Measurements from ENCODE around the gene CRTAC1.
A peak's percentile ranks its signal among the peaks of the same experiment; 100 is the strongest.

Gene CRTAC1

DNA sequence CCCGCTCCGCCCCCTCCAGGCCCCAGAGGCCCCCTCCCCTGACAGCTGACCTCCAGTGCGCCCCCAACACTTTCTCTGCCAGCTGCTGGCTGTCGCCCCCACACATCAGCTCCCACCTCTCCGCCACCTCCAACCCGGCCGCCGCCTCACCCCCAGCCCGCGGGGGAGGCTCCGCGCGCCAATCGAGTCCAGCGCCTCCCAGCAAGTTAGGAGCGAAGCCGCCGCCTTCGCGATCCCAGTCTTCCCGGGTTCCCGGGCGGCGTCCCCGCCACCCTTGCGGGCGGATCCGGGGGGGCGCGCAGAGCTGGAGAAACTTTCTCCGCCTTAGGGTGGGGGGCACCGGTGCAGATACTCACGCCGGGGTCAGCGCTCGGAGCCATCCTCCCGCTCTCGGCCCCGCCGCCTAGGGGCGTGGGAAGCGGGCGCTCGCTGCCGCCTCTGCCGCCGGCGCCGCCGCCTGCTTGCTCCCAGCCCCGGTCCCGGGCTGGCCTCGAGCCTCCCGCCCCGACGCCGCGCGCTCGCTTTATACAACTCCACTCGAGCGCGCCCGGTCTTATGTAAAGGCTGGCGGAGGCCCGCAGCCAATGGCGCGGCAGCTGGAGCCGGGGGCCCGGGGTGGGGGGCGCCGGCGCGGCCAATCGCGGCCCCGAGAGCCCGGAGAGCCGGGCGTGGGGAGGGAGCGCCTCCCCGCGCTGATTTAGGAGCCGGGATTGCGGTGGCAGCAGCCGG, at the start of gene CRTAC1:
TSS of gene CRTAC1 (minus strand) at position 529 of the 729 bp plus-strand sequence. CDS start at position 380, 149 bp downstream.
- TF ChIP-seq CTCF (conservative IDR thresholded peaks at IDR 0.05; ENCODE audit: low read depth, low read length), result no peak
- no peak for DNase-seq (ENCODE audit: low read depth)
- no peak within 1 kb of the TSS for H3K4me3 ChIP-seq (ENCODE audit: low read depth, low read length)

DNA sequence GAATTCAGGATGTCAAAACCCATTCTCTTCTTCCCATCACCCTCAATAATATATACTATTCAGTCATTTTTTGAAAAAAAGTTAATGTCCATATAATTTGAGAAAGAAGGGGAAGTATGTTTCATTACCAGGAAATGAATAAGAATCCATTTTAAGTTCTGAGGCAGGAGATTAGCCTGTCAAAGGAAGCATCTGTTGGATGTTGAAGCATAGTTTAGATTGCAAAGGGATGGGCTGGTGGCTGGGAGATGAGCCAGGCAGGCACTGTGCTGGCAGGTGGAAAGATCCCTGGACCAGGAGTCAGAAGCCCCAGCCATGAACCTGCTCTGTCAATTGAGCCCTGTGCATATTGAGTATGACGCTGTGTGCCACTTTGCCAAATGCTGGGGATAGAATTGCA, 48.4 kb upstream of the CRTAC1 start:
- TF ChIP-seq CTCF (conservative IDR thresholded peaks at IDR 0.05; ENCODE audit: low read depth, low read length), result no peak
- no peak overlapping the region for H3K4me3 ChIP-seq (ENCODE audit: low read depth, low read length)
- DNase-seq (ENCODE audit: low read depth), result no peak

- TF ChIP-seq CTCF (conservative IDR thresholded peaks at IDR 0.05; ENCODE audit: low read depth, low read length), result no peak
- no peak overlapping the region for H3K4me3 ChIP-seq (ENCODE audit: low read depth, low read length)
- no peak for DNase-seq (ENCODE audit: low read depth)
Observed at GRCh38 chr10:98077223-98077622, 46.8 kb upstream of the CRTAC1 start.

DNA sequence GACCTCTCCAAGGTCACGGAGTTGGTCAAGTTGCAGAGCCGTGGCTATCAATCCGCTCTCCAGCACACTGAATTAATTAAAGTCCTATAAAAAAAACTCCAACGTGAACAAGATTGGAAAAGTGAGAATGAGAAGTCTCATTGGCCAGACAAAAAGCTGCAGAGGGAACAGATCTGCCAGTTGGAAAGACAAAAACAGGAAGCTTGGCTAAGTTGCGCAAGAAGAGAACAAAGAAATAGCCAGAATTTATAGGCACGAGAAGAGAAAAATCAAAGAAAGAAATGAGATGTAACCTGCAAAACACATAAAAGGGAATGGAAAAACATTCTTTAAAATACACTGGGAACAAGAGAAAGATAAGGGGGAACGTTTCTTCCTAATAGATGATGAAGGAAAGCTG, 45.7 kb upstream of the CRTAC1 start:
- H3K4me3 ChIP-seq (ENCODE audit: low read depth, low read length), result no peak overlapping the region
- no peak for TF ChIP-seq CTCF (conservative IDR thresholded peaks at IDR 0.05; ENCODE audit: low read depth, low read length)
- DNase-seq (ENCODE audit: low read depth), result no peak

DNA sequence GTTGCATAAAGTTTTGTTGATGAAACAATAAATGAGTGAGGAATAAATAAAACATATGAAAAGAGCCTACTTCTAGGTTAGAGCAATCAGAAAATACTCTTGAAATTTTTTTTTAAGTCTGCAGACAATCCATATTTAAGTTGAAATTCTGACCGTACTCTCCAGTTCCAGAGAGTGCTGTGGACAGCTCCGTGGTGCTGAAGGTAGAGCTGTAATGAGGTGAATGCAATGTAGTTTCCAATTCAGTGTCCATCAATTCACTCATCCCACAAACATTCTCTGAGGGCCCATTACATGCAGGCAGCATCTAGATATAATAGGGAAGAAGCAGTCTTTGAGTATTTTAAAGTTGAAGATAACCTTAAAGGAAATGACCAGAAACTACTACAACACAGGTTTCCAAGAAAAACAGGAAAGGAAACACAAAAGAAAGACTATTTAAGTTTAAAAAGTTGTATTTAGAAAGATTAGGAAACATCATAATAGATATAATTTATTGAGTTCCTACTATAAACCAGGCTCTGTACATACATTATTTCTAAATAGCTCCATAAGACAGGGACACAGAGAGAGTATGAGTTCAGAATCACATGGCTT, 44.0 kb upstream of the CRTAC1 start:
- no peak overlapping the region for H3K4me3 ChIP-seq (ENCODE audit: low read depth, low read length)
- DNase-seq (ENCODE audit: low read depth), result peak; percentile 43
- no peak for TF ChIP-seq CTCF (conservative IDR thresholded peaks at IDR 0.05; ENCODE audit: low read depth, low read length)

GRCh38 chr10:98067165-98067564, 36.7 kb upstream of the CRTAC1 start:
- TF ChIP-seq CTCF (conservative IDR thresholded peaks at IDR 0.05; ENCODE audit: low read depth, low read length), result no peak
- DNase-seq (ENCODE audit: low read depth), result no peak
- no peak overlapping the region for H3K4me3 ChIP-seq (ENCODE audit: low read depth, low read length)

DNA sequence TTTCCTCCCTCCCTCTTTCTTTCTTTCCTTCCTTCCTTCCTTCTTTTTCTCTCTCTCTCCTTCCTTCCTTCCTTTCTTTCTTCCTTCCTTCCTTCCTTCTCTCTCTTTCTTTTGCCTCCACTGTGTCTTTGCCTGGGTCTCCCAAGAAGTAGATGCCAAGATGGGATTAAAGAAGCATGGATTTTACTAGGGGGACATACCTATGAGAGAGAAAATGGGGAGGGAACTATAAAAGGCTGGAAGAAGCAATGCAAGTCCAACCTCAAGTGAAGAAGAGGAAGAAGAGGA, 33.3 kb upstream of the CRTAC1 start:
- no peak overlapping the region for H3K4me3 ChIP-seq (ENCODE audit: low read depth, low read length)
- no peak for DNase-seq (ENCODE audit: low read depth)
- no peak for TF ChIP-seq CTCF (conservative IDR thresholded peaks at IDR 0.05; ENCODE audit: low read depth, low read length)
